Breast epithelium (tissue), 3 donors: ENCODE results near the gene SPTLC2.
"Not testable (repeated sequence)": the region's sequence is repeated elsewhere in the genome, so short reads cannot be mapped to it uniquely, and the experiment has no call there.

Experiments
- CTCF ChIP-seq, 3 donors: fragments of 450-650 bp; IDR thresholded peaks; one replicate each; pipeline ENCODE4 v1.5.1; 2016 to 2017; ENCODE audit warnings: antibody characterized with exemption in 3 of 3, mild to moderate bottlenecking in 3 of 3, moderate library complexity in 3 of 3
- POLR2A ChIP-seq: fragments of 450-650 bp; IDR thresholded peaks from one replicate; pipeline ENCODE4 v1.6.1; 2016; ENCODE audit warnings: antibody characterized with exemption, mild to moderate bottlenecking, moderate library complexity
- POLR2AphosphoS5 ChIP-seq, 3 donors: sonication (generic); formaldehyde crosslinking; IDR thresholded peaks; one replicate each; pipeline ENCODE4 v1.6.1; 2017; ENCODE audit warnings: antibody characterized with exemption in 3 of 3

GRCh38 chr14:77661562-77661961, 45.1 kb upstream of the SPTLC2 start:
- TF ChIP-seq CTCF (IDR thresholded peaks at IDR 0.05); POLR2AphosphoS5 (IDR thresholded peaks at IDR 0.05); POLR2A: not testable (repeated sequence)
